Skin of body (tissue), 2 donors: Measurements from ENCODE around the gene CCDC9B. TPM values are rescaled to one million over a fixed set of nuclear protein-coding genes. Genes with fewer than 3 reads are reported as not detected.

Experiments
- DNase-seq: peaks from one replicate; lab custom pipeline; 2025; lab: John Stamatoyannopoulos, UW
- total RNA-seq: library from RNA; depleted of rRNA; stranded (reverse); fragments of >200 nt; gene quantifications from one replicate; pipeline ENCODE4 v1.2.3, GENCODE V29; 2014

Gene CCDC9B
- total RNA-seq, 1 donor from 2014 or later: 5.3 TPM

GRCh38 chr15:40345867-40346578 lies 5.3 kb upstream of the CCDC9B start:
- no peak for DNase-seq

DNA sequence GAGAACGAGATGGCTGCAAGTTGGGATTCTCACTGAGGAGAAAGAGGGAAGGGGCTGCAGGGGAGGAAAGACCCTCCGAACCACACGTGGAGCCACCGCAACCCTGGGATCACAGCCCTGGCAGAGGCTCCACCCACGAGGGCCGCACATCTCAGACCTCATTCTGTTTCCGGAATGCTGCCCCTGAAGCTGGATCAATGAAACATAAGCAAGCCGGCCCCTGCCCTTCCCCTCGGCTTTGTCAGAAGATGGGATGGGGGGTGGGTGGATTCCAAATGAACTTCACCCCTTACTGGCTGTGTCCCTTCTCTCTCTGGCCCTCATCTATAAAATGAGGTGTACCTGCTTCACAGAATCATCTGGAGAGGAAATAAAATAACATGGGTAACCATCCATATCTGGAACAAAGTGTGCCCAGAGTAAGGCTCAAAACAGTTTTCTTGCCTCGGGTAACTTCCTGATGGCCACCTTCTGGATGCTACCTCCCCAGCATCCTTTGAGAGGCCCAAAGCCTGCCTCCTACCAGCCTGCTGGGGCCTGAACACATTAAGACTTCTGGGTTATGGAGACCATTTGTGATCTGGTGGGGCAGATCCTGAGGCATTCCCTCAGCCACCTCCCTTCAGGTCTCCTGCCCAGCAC lies 4.6 kb upstream of the CCDC9B start:
- no peak for DNase-seq

DNA sequence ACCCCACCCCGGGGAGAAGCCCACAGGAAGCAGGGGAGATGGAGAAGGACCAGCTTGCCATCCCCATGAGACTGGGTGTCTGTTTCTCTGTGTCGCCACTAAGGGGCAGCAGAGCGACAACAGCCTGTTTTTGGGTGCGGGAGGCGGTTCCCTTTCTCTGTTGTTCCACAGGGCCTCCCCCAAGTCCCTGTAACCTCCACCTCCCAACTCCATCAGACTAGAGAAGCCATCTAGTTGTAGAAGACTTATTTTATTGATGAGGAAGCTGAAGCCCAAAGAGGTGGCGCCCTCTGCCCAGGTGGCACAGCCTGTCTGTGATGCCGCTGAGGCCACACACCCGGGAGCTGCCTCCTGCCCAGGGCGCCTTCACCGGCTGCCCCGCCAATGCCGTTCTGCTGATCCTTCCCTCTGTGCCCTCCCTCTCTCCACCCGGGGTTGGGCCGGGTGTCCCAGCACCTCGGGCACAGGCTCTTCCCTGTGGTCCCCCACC lies 3.9 kb upstream of the CCDC9B start:
- no peak for DNase-seq

GRCh38 chr15:40344217-40344616 lies 3.5 kb upstream of the CCDC9B start:
- no peak for DNase-seq

GRCh38 chr15:40343512-40343911 lies 2.8 kb upstream of the CCDC9B start:
- no peak for DNase-seq

- DNase-seq: no peak
These were observed 1.9 kb upstream of the CCDC9B start for GRCh38 chr15:40342416-40343320.

GRCh38 chr15:40340038-40340739 lies 550 bp downstream of the CCDC9B start:
- DNase-seq: peak; percentile 25

DNA sequence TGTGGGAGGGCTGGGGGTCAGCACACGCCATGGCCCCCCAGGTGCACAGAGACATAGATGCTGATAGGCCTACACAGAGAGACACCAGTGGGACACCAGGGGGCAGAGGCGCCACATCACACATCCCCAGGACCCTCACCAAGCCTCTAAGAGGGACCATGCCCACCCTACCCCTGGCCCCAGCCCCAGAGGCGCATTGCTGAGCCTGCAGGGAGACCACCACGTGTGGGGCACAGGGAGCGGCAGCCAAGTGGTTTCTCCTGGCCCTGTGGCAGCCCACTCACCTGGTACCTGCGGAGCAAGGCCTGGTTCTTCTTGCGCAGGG lies 1.2 kb downstream of the CCDC9B start:
- no peak for DNase-seq

- peak; percentile 11 for DNase-seq
These were observed 1.7 kb downstream of the CCDC9B start for GRCh38 chr15:40338921-40339620.

DNA sequence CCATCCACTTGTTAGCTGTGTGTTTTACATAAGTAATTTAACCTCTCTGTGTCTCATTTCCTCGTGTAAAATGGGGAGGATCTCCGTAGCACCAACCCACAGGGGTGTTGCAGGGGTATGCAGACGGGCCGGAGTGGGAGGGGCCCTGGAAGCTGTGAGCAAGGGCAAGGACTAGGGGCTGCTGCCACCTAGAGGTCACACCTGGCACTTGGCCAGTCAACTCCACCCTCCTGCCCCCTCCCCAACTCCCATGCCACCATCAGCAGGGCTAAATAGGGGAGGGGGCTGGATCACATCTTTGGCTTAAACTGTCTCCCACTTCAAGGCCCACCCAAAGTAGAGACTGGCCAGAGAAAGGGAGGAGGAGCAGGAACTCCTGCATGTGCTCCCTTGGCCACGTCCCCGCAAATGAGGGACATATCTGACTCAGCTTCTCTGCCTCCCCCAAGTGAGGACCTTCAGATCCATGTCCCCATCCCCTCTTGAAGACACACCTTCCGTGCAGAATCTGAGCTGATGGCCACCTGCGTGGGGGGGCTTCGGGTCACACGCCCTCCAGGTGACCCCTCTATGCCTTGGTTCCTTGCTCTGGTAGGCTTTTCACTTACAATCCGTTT lies 2.6 kb downstream of the CCDC9B start:
- peak; percentile 12 for DNase-seq

GRCh38 chr15:40337597-40337996 lies 3.1 kb downstream of the CCDC9B start:
- no peak for DNase-seq

- no peak for DNase-seq
These were observed 4.0 kb downstream of the CCDC9B start for GRCh38 chr15:40336744-40337122.

- DNase-seq: no peak
These were observed 4.6 kb downstream of the CCDC9B start for GRCh38 chr15:40335938-40336743.

- no peak for DNase-seq
These were observed 5.6 kb downstream of the CCDC9B start for GRCh38 chr15:40334941-40335795.

- no peak for DNase-seq
These were observed 6.2 kb downstream of the CCDC9B start for GRCh38 chr15:40334541-40334940.

DNA sequence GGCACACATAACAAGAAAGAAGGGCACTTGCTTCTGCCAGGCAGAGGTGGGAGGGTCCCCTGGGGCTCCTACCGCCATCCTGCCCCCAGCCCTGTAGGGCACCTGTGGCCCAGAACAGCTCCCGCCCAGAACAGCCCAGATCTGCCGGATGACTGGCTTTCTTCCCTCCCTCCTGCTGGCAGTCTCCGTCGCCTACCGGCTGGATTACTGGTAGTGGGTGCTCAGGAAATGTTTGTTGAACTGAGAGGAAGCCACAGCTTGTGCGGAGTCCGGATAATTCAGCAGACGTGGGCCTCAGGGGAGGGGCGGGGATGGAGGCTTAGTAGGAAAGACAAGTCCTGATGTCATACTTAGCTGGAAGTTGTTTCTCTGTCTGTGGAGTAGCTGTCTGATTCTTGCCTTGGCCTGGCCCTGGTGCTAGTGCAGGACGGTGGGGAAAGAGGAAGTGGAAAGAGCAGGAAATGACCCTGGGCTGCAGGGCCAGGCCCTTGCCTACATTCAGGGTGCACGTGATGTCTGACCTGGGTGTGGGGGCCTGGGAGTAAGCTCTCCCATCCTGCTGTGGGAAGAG lies 6.7 kb downstream of the CCDC9B start:
- DNase-seq: peak; percentile 54

DNA sequence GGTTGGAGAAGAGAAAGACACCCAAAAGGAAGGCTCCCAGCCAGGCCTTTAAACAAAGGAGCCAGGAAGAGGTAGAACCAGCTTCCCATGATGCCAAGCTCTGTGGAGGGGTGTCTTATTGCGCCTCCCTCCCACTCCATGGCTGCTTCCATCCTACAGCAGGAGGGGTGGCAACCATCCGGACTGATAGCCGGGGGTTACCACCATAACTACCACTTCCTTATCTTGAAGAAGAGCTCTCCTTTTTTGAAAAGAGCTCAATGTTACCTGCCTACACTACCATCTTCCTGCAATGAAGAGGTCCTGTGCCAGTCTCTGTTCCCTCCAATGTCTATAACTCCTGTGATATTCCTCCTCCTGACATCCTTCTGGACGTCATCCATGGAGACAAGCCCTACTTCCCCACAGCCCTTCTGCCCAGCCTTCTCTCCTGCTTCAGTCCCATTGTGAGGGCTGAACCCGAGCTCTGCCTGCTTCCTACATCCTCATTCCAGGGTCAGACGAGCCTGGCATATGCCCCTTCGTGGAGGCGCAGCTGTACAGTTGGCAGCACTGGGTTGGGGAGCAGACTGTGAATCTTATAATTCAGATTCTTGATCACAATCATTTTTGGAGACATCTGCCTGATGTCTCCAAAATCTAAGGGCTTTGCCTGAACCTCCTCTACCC lies 8.5 kb downstream of the CCDC9B start:
- no peak for DNase-seq

DNA sequence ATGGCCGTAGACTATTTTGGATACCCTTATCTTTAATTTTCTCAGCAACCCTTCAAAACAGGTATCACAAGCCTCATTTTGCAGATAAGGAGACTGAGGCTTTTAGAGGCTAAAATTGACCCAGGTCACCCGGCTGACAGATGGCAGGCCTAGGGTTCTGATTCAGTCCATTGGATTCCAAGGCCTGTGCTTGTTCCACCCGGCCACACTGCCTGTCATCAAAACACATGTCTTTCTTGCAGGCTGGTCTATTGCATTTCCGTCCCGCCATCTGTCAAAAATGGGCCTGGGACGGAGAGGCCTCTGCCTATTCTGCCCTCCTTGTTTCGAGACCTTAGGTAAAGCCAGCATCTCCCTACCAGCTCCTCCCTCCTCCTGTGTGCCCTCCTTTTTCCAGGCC lies 9.1 kb downstream of the CCDC9B start:
- no peak for DNase-seq
